ENCODE measurements around the gene TYW1.
"Not testable (repeated sequence)": the region's sequence is repeated elsewhere in the genome, so short reads cannot be mapped to it uniquely, and the experiment has no call there.

The TYW1 gene

GRCh38 chr7:67192123-67192702 is 195.6 kb downstream of the TYW1 start:
- not testable (repeated sequence) for DNase-seq

- peak; percentile 81 to 82 for DNase-seq
Observed at GRCh38 chr7:67192889-67193613, 196.4 kb downstream of the TYW1 start.

DNA sequence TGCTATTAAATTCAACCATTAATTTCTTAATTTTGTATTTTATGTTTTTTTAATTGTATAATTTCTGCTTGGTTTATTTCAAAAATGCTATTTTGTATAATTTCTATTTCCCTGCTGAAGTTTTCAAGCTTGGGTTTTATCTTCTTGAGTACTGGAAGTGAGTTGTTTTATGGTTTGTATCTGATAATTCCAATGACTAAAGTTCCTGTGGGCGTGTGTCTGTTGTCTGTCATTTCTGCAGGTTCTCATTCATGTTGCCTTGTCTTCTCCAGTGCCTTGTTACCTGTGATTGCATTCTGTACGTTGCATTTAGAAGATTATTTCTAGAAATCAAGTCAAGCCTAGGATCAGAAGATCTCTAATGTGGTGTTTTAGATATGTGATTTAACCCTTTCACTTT is 199.5 kb downstream of the TYW1 start:
- DNase-seq = not testable (repeated sequence)

- not testable (repeated sequence) for DNase-seq
Observed at GRCh38 chr7:67198865-67199526, 202.4 kb downstream of the TYW1 start.

DNA sequence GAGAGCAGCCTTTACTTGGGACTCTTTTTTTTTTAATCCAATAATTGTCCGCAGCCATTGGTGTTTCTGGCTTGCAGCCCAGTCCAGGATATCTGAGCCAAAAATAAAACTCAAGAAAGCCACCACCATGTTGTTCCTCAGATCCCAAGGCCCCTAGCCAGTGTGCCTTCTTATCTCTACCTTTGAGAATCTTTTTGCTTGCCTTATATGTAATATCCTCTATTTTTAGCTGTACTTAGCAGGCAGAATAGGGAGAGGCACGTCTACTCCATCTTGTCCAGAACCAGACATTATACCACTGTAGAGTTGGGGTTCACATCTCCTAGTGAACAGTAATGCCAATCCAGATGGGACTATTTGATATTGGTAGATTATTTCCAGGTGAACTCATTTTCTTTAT is 209.1 kb downstream of the TYW1 start:
- DNase-seq = not testable (repeated sequence)

DNA sequence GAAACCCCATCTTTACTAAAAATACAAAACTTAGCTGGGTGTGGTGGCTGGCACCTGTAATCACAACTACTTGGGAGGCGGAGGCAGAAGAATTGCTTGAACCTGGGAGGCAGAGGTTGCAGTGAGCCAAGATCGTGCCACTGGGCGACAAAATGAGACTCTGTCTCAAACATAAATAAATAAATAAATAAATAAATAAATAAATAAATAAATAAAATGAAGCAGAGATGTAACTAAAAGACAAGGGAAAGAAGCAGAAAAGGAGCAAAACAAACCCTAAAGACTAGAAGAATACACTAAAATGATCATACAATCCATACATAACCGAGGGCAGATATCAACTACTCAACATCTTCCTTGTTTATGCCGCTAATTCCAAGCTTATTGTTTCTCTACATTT is 209.8 kb downstream of the TYW1 start:
- no peak for DNase-seq

- DNase-seq = not testable (repeated sequence)
Observed at GRCh38 chr7:67208656-67209055, 212.0 kb downstream of the TYW1 start.

DNA sequence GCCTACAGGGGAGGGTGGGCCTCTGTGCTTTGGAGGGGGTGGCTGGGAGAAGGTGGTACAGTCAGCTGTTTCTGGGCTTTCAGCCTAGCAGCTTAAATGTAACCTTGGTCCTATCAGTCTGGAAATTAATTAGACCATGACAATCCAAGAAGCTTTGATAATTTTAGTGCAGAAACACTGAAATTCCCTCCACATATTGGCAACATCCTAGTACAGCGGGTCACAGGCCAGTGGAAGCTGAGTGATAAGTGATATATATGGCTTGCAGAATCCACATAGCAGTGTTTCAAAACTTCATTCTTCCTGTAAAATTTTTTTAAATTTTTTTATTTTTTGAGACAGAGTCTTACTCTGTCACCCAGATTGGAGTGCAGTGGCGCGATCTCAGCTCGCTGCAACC is 212.6 kb downstream of the TYW1 start:
- no peak for DNase-seq

- no peak for DNase-seq
Observed at GRCh38 chr7:67210567-67210966, 213.9 kb downstream of the TYW1 start.

DNA sequence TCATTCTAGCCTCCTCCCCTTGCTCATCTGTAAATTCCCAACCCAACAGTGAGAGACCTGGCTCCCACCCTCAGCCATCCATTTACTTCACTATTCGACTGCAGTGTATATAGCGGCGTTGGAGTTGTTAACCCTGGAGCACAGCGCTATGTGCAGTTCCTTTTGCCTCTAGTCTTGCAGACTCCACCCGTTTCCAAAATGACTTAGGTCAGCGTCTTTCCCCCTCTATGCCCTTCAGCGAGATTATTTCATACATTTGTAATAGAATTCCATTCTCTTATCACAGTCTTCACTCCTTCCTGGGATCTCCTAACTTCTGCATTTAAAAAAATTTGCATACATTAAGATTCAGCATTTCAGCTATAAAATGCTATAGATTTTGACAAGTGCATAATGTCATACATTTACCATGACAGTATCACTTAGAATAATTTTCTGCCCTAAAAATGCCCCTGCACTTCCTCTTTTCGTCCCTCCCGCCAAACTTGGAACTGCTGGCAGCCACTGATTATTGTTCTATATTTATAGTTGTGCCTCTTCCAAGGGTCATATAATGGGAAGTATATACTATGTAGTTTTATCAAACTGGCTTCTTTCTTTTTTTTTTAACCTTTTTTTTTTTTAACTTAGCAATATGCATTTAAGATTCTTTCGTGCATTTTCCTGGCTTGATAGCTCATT is 215.2 kb downstream of the TYW1 start:
- not testable (repeated sequence) for DNase-seq

DNA sequence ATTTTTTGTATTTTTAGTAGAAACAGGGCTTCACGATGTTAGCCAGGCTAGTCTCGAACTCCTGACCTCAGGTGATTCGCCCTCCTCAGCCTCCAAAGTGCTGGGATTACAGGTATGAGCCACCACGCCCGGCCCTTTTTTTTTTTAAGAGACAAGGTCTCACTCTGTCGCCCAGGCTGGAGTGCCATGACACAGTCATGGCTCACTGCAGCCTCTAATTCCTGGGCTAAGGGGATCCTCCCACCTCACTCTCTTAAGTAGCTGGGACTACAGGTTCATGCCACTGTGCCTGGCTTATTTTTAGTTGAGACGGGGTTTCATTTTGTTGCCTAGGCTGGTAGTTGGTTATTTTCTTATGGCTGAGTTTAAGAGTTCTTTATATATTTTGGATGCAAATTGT is 216.4 kb downstream of the TYW1 start:
- not testable (repeated sequence) for DNase-seq

GRCh38 chr7:67223551-67223950 is 226.9 kb downstream of the TYW1 start:
- DNase-seq = not testable (repeated sequence)

DNA sequence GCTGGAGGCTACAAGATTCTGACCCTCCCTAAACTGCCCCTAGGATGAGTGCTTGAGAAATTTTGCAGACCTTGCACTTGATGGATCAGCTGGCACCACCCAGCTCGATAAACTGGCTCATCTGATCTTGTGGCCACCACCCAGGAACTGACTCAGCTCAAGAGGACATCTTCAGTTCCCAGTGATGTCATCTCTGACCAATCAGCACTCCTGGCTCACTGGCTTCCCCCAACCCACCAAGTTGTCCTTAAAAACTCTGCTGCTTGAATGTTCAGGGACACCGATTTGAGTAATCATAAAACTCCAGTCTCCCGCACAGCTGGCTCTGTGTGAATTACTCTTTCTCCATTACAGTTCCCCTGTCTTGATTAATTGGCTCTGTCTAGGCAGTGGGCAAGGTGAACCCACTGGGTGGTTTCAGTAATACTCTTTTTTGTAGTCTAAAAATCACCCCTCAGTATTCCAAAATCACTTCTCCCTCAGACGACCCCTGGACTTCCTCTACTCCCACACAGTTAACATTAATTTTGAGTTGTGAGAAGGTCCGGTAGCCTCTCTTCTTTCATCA is 229.8 kb downstream of the TYW1 start:
- not testable (repeated sequence) for DNase-seq

DNA sequence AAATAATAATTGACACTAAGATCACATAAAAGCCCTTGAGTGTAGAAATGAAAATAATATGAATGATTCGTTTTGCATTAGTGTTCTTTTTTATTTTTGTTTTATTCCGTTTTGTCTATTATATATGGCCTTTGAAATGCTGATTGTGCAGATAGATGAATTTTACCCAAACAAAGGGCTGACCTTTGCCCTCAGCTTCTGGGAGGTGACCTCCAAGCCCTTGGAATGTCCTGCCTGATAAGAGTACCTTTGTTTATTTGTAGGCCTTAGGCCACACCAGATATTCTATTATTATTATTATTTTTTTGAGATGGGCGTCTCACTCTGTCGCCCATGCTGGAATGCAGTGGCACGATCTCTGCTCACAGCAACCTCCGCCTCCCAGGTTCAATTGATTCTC is 230.3 kb downstream of the TYW1 start:
- DNase-seq = not testable (repeated sequence)

GRCh38 chr7:67229018-67229417 is 232.4 kb downstream of the TYW1 start:
- not testable (repeated sequence) for DNase-seq

- not testable (repeated sequence) for DNase-seq
Observed at GRCh38 chr7:67230029-67230428, 233.4 kb downstream of the TYW1 start.

GRCh38 chr7:67233506-67233905 is 236.9 kb downstream of the TYW1 start:
- not testable (repeated sequence) for DNase-seq

DNA sequence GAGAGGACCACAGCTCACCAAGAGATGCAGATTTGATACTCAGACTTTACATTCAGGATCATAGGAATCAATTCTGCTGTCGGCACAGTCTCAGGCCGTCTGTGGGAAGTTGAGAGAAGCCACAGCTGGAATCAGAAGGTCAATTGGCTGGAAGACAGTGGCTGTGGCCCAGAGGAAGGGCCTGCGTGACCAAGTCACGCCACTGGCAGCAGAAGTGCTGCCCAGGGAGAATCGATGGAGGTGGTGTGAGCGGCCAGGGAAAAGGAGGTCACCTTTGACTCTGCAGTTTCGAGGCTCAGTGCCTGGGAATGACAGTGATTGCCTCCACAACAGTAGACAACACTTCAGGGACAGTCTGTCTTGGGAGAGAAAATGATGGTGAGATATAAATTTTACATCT is 239.6 kb downstream of the TYW1 start:
- not testable (repeated sequence) for DNase-seq

DNA sequence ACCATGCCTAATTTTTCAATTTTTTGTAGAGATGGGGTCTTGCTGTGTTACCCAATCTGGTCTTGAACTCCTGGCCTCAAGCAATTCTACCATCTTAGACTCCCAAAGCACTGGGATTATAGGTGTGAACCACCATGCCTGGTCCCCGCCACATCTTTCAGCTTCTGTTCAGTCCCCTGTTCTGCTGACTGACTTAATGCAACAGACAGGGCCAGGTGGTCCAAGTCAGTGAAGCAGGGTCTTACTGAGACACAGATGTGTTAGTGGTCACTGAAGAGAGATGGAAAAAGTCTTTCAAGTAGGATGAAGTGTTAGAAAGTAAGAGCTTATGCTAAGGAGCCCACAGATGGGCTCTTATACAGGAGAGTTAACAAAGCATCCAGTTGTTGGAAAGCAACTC is 246.2 kb downstream of the TYW1 start:
- DNase-seq = not testable (repeated sequence)

DNA sequence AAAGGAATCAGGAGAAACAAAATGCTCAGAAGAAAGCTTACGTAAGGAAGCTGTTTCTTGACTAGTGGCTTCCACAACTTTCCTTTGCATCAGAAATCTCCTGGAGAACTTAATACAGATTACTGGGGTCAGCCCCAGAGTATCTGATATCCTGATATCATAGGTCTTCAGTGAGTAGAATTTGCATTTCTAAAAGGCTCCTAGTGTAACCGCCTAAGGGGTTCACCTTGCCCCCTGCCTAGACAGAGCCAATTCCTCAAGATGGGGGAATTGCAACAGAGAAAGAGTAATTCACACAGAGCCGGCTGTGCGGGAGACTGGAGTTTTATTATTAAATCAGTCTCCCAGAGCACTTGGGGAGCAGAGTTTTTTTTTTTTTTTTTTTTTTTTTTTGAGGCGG is 251.7 kb downstream of the TYW1 start:
- DNase-seq = not testable (repeated sequence)

DNA sequence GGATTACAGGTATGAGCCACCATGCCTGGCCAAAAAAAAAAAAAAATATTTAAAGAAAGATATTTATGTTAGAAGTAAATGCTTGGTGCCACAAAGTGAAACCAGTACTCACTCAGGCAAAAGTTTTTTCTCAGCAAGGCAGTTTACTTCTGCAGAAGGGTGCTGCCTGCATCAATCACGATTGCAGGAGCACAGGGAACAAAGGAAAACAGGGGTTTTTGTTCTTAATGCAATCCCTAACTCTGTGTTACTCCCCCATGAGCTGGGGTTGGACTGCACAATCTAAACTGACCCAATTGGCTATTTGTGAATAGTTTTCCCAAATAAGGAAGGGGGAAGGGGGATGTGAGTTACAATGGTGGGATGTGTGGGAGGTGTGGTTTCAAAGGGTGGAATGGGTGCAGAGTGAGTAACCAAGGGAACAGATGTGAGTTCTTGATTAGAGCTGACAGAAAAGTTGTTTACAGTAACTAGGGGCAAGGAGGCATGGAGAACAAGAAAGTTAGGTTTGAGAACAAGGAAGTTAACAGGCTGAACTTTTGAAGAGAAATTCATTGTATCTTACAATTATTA is 255.4 kb downstream of the TYW1 start:
- DNase-seq = no peak

- DNase-seq = not testable (repeated sequence)
Observed at GRCh38 chr7:67255076-67255475, 258.4 kb downstream of the TYW1 start.

GRCh38 chr7:67257779-67258178 is 261.1 kb downstream of the TYW1 start:
- not testable (repeated sequence) for DNase-seq

All from NCI-H1930 (cell line).